Brain microvascular endothelial cell (primary cell): Measurements from ENCODE around the gene AGBL4.

Source experiments
- DNase-seq: peaks from one replicate; pipeline ENCODE4 v3.0.0-alpha.2; 2020
- H3K27ac ChIP-seq: fragments of 250-450 bp; sonication (Bioruptor Pico); 2 replicates; pipeline ENCODE4 v1.5.1; 2020; ENCODE audit warnings: mild to moderate bottlenecking, moderate library complexity
- H3K27me3 ChIP-seq: fragments of 250-450 bp; sonication (Bioruptor Pico); replicated peaks from 2 replicates; pipeline ENCODE4 v1.5.1; 2020; ENCODE audit warnings: mild to moderate bottlenecking
- H3K36me3 ChIP-seq: fragments of 250-450 bp; sonication (Bioruptor Pico); replicated peaks from 2 replicates; pipeline ENCODE4 v1.5.1; 2020; ENCODE audit warnings: mild to moderate bottlenecking
- H3K4me3 ChIP-seq: 2 replicates; pipeline ENCODE4 v1.5.1; 2011; ENCODE audit warnings: low read depth, mild to moderate bottlenecking, control low read depth, low read length, moderate library complexity
- in situ Hi-C: cut with HindIII; loops from 2 replicates; pipeline ENCODE4 v1.10.0; 2017; ENCODE audit warnings: low sequenced_read_pairs, low pct_ligation_motif_present
- TF ChIP-seq, protein P1 (sequence below): IDR thresholded peaks from 2 replicates; pipeline ENCODE4 v1.5.1; 2011; ENCODE audit warnings: low read depth, mild to moderate bottlenecking, moderate library complexity, low read length, control low read depth, inconsistent platforms; ENCODE audit errors: missing control alignments

The AGBL4 gene

DNA sequence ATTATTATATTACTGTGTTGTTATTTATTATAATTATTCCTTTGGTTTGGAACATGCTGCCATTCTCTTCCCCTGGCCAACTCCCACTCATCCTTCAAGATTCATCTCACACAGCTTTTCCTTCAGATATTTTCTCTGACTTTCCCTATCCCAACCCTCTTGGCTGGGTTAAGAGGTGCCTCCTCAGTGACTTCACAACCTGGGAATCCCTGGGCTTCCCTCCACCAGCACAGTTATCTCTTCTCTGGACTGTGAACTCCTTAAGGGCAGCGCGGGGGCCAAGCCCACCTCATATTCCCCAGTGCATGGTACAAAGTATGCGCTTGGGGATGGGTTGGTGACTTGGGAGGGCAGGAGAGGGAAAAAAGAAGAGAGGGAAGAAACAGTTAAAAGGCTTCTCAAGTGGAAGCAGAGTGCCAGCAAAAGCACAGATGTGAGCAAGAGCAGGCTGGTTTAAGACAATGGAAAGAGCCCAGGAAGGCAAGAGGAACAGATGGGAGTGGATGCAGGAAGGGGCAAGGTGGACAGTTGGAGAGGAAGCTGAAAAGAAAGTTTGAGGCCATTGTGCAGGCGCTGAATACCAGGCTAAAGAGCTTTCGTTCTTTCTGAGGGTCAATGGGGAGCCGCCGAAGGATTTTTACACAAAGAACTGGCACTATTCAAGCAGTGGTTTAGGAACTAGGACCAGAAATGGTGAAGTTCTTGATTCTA is 1379.4 kb downstream of the AGBL4 start:
- no peak for DNase-seq

GRCh38 chr1:48643193-48643592 is 1380.6 kb downstream of the AGBL4 start:
- no peaks in the 10 kb centered on the region for H3K27me3 ChIP-seq
- H3K4me3 ChIP-seq, result no peak overlapping the region
- in situ Hi-C loops, result no loop called here
- no peak for DNase-seq
- no peak overlapping the region for H3K27ac ChIP-seq
- no peaks in the 10 kb centered on the region for H3K36me3 ChIP-seq
- TF ChIP-seq, protein P1, sequence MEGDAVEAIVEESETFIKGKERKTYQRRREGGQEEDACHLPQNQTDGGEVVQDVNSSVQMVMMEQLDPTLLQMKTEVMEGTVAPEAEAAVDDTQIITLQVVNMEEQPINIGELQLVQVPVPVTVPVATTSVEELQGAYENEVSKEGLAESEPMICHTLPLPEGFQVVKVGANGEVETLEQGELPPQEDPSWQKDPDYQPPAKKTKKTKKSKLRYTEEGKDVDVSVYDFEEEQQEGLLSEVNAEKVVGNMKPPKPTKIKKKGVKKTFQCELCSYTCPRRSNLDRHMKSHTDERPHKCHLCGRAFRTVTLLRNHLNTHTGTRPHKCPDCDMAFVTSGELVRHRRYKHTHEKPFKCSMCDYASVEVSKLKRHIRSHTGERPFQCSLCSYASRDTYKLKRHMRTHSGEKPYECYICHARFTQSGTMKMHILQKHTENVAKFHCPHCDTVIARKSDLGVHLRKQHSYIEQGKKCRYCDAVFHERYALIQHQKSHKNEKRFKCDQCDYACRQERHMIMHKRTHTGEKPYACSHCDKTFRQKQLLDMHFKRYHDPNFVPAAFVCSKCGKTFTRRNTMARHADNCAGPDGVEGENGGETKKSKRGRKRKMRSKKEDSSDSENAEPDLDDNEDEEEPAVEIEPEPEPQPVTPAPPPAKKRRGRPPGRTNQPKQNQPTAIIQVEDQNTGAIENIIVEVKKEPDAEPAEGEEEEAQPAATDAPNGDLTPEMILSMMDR, result no peak

More for the DNA sequence above, 1379.4 kb downstream of the AGBL4 start:
- in situ Hi-C loops, result no loop called here
- Histone ChIP-seq H3K27me3 (no peaks in the 10 kb centered on the region), H3K36me3 (no peaks in the 10 kb centered on the region), H3K27ac (no peak overlapping the region), H3K4me3 (no peak overlapping the region)
- TF ChIP-seq, protein P1, result no peak

DNA sequence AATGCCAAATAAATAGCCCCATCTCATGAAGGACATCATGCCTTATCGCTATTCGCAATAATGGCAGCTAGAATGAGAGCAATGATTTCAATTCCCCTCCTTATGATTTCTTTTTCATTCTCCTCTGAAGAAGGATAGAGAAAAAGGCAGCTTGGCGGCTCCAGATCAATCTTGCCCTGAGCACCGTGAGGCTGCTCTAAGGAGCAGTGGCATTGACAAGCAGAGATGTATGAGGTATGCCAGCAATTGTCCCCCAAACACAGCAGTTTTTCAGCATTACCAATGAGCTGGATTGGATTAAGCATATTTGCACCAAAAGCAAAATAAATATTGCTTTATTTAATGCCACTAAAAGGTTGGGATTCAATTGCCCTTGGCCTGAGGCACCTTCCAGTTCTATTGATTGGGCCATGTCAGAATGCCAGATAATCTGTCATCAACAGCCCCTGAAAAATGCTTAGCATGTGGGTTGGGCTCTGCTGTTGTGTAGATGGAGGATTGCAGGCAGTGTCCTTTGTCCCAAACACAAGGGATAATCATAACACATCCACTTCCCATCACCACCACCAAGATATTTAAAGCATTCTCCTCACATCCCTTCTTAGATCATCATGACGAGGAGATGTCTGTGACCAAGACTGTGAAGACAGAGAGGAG is 1382.8 kb downstream of the AGBL4 start:
- in situ Hi-C loops, result no loop called here
- DNase-seq, result no peak
- no peak overlapping the region for H3K27ac ChIP-seq
- H3K4me3 ChIP-seq, result no peak overlapping the region
- H3K36me3 ChIP-seq, result no peaks in the 10 kb centered on the region
- TF ChIP-seq, protein P1, result no peak
- no peaks in the 10 kb centered on the region for H3K27me3 ChIP-seq

- in situ Hi-C loops, result no loop called here
- TF ChIP-seq, protein P1, result no peak
- Histone ChIP-seq H3K36me3 (no peaks in the 10 kb centered on the region), H3K27me3 (no peaks in the 10 kb centered on the region), H3K27ac (no peak overlapping the region), H3K4me3 (no peak overlapping the region)
- no peak for DNase-seq
These were observed 1393.9 kb downstream of the AGBL4 start for GRCh38 chr1:48629867-48630266.

GRCh38 chr1:48627486-48627885 is 1396.3 kb downstream of the AGBL4 start:
- TF ChIP-seq, protein P1, result no peak
- Histone ChIP-seq H3K36me3 (no peaks in the 10 kb centered on the region), H3K4me3 (no peak overlapping the region), H3K27me3 (no peaks in the 10 kb centered on the region), H3K27ac (no peak overlapping the region)
- DNase-seq, result no peak
- in situ Hi-C loops, result no loop called here
